ENCODE data around the gene CBLN3. TPM values are rescaled to one million over a fixed set of nuclear protein-coding genes. Genes with fewer than 3 reads are reported as not detected.

Gene CBLN3
- total RNA-seq, 4 donors from 2014 or later, result 0.79 to 9.7 (median 1.6) TPM

DNA sequence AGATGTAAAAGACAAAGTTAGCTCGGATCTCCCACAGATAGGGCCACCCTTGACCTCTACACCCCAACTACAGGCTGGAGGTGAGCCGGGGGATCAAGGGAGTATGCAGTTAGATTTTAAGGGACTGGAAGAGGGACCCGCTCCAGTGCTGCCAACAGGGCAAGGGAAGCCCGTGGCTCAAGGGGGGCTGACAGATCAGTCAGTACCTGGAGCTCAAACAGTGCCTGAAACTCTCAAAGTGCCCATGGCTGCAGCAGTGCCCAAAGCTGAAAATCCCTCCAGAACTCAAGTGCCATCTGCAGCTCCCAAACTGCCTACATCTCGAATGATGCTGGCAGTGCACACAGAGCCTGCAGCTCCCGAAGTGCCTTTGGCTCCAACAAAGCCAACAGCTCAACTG lies 20.3 kb downstream of the CBLN3 start:
- H3K9me3 ChIP-seq, result no peaks in the 10 kb centered on the region

DNA sequence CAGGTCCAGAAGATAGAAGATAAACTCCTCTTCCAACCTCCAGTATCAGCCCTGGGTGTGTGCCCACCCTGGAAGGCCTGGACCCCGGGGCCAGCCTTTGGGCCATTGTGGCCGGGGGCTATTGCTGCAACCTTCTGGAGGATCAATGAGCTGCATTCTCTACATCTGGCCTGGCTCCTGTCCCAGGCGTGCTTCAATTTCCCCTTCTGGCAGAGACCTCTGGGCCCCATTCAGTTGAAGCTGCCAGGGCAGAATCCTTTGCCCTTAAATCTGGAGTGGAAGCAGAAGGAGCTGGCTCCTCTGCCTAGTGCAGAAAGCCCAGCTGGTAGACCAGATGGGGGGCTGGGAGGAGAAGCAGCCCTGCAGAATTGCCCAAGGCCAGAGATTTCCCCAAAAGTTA lies 20.7 kb downstream of the CBLN3 start:
- Histone ChIP-seq H3K36me3 (no peaks in the 10 kb centered on the region), H3K4me1 (peaks cover 0 to 1% (median under 1%) of the 10 kb centered on the region in 4 donors), H3K4me3 (no peak overlapping the region), H3K27me3 (no peaks in the 10 kb centered on the region), H3K27ac (no peak overlapping the region), H3K9me3 (no peaks in the 10 kb centered on the region)
- TF ChIP-seq EP300 (IDR thresholded peaks at IDR 0.05; ENCODE audit: low read depth), result no peak
- TF ChIP-seq, protein P1, sequence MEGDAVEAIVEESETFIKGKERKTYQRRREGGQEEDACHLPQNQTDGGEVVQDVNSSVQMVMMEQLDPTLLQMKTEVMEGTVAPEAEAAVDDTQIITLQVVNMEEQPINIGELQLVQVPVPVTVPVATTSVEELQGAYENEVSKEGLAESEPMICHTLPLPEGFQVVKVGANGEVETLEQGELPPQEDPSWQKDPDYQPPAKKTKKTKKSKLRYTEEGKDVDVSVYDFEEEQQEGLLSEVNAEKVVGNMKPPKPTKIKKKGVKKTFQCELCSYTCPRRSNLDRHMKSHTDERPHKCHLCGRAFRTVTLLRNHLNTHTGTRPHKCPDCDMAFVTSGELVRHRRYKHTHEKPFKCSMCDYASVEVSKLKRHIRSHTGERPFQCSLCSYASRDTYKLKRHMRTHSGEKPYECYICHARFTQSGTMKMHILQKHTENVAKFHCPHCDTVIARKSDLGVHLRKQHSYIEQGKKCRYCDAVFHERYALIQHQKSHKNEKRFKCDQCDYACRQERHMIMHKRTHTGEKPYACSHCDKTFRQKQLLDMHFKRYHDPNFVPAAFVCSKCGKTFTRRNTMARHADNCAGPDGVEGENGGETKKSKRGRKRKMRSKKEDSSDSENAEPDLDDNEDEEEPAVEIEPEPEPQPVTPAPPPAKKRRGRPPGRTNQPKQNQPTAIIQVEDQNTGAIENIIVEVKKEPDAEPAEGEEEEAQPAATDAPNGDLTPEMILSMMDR (IDR thresholded peaks at IDR 0.05), result no peak
- TF ChIP-seq POLR2AphosphoS5 (IDR thresholded peaks at IDR 0.05), result no peak
- no peak for TF ChIP-seq POLR2A (IDR thresholded peaks at IDR 0.05)
- intact Hi-C loops (cut with DNase I; ENCODE audit: low total_unique reads), result no loop called here
- in situ Hi-C loops (cut with MboI; ENCODE audit: low pct_ligation_motif_present in 1 of 4, low pct_unique_long_range_greater_than_20kb in 1 of 4, low sequenced_read_pairs in 3 of 4), result no loop called here
- 75% methylated on average over 3 of the region's 3 CpGs; no CpG with 5 or more reads in 1 of the 2 donors for WGBS, 2 donors (ENCODE audit: low coverage in 1 of 2)
- no peak for DNase-seq

More for the DNA sequence above, 20.3 kb downstream of the CBLN3 start:
- Histone ChIP-seq H3K27ac (no peak overlapping the region), H3K27me3 (no peaks in the 10 kb centered on the region), H3K4me1 (no peaks in the 10 kb centered on the region), H3K36me3 (no peaks in the 10 kb centered on the region), H3K4me3 (no peak overlapping the region)
- DNase-seq, result no peak
- intact Hi-C loops (cut with DNase I; ENCODE audit: low total_unique reads), result no loop called here
- TF ChIP-seq, protein P1 (IDR thresholded peaks at IDR 0.05), result no peak
- no peak for TF ChIP-seq POLR2A (IDR thresholded peaks at IDR 0.05)
- TF ChIP-seq EP300 (IDR thresholded peaks at IDR 0.05; ENCODE audit: low read depth), result no peak
- TF ChIP-seq POLR2AphosphoS5 (IDR thresholded peaks at IDR 0.05), result no peak
- 70% methylated on average over 6 of the region's 6 CpGs; no CpG with 5 or more reads in 1 of the 2 donors for WGBS, 2 donors (ENCODE audit: low coverage in 1 of 2)
- in situ Hi-C loops (cut with MboI; ENCODE audit: low pct_ligation_motif_present in 1 of 4, low pct_unique_long_range_greater_than_20kb in 1 of 4, low sequenced_read_pairs in 3 of 4), result no loop called here

DNA sequence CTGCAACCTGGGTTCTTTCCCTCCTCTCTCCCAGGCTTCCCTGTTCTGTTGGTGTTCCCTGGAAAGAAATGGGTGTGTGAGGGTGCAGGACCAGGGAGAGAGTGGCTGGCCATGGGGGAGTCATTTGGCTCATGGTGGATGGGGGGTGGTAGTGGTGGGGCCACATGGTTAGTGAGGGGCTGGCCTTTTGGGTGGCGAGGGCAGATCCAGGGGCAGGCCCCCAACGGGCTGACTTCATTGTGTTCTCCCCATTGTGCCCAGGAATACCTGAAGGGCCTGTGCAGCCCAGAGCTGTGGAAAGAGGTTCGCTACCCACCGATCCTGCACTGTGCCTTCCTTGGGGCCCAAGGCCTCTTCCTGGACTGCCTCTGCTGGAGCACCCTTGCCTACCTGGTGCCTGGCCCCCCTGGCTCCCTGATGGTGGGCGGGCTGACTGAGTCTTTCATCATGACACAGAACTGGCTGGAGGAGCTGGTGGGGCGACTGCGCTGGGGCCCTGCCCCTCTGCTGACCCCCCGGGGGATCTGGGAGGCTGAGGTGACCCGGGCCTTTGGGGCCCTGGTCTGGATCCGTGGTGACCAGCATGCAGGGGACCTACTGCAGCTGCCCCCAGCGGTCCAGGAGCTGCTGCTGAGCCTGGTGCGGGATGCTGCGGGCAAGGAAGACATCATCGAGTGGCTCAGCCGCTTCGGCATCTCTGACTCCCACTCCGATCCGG lies 21.7 kb downstream of the CBLN3 start:
- 95% methylated on average over 17 of the region's 18 CpGs; no CpG with 5 or more reads in 1 of the 2 donors for WGBS, 2 donors (ENCODE audit: low coverage in 1 of 2)
- no peaks in the 10 kb centered on the region for H3K36me3 ChIP-seq
- in situ Hi-C loops (cut with MboI; ENCODE audit: low pct_ligation_motif_present in 1 of 4, low pct_unique_long_range_greater_than_20kb in 1 of 4, low sequenced_read_pairs in 3 of 4), result no loop called here
- H3K27ac ChIP-seq, result no peak overlapping the region
- TF ChIP-seq EP300 (IDR thresholded peaks at IDR 0.05; ENCODE audit: low read depth) (no peak), POLR2AphosphoS5 (IDR thresholded peaks at IDR 0.05) (no peak), POLR2A (IDR thresholded peaks at IDR 0.05) (no peak)
- TF ChIP-seq, protein P1 (IDR thresholded peaks at IDR 0.05), result no peak
- H3K9me3 ChIP-seq, result no peaks in the 10 kb centered on the region
- H3K4me3 ChIP-seq, result no peak overlapping the region
- DNase-seq, result no peak
- no peaks in the 10 kb centered on the region for H3K27me3 ChIP-seq
- intact Hi-C loops (cut with DNase I; ENCODE audit: low total_unique reads), result no loop called here
- peaks cover under 1 to 11% (median 6%) of the 10 kb centered on the region in 4 donors for H3K4me1 ChIP-seq

DNA sequence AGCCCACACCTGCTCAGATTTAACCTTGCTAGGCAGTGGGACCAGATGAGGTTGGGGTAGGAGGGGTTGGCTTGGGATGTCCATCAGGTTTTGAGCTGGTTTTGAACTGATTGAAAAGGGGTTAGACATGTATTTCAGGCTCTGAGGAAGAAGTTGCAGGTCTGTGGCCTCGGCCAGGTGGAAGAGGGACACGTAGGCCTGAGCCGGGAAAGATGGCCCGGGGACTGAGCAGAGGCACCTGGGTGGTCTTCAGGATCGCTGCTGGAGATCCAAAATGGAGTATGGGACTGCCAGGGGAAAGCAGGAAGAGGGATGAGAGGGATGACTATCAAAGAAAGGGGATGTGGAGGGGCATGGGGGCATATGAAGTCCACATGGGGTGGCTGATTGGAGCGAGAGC lies 23.1 kb downstream of the CBLN3 start:
- intact Hi-C loops (cut with DNase I; ENCODE audit: low total_unique reads) (no loop called here), in situ Hi-C loops (cut with MboI; ENCODE audit: low pct_ligation_motif_present in 1 of 4, low pct_unique_long_range_greater_than_20kb in 1 of 4, low sequenced_read_pairs in 3 of 4) (no loop called here)
- TF ChIP-seq, protein P1 (IDR thresholded peaks at IDR 0.05), result no peak
- TF ChIP-seq POLR2AphosphoS5 (IDR thresholded peaks at IDR 0.05) (no peak), POLR2A (IDR thresholded peaks at IDR 0.05) (no peak), EP300 (IDR thresholded peaks at IDR 0.05; ENCODE audit: low read depth) (no peak)
- no peaks in the 10 kb centered on the region for H3K9me3 ChIP-seq
- WGBS, 2 donors (ENCODE audit: low coverage in 1 of 2), result 80 to 90% methylated on average over 1 to 6 of the region's 6 CpGs
- H3K27ac ChIP-seq, result no peak overlapping the region
- DNase-seq, result no peak
- peaks cover 6 to 25% (median 12%) of the 10 kb centered on the region in 4 donors for H3K4me1 ChIP-seq
- no peak overlapping the region for H3K4me3 ChIP-seq
- H3K27me3 ChIP-seq, result no peaks in the 10 kb centered on the region
- H3K36me3 ChIP-seq, result no peaks in the 10 kb centered on the region
